GM18951 (cell line): ENCODE results near the gene KRTAP5-1.
"Not testable (repeated sequence)": the region's sequence is repeated elsewhere in the genome, so short reads cannot be mapped to it uniquely, and the experiment has no call there.

ENCODE experiments used
- POLR2A ChIP-seq: IDR thresholded peaks from 4 replicates; pipeline ENCODE4 v1.6.1; 2011; ENCODE audit warnings: mild to moderate bottlenecking; ENCODE audit not compliant: insufficient read length, insufficient read depth; ENCODE audit errors: extremely low read depth
- in situ Hi-C: fragments of 300-500 bp; cut with MboI; formaldehyde crosslinking; loops from one replicate; pipeline ENCODE4 v1.12.0; 2022; ENCODE audit warnings: low sequenced_read_pairs, mixed read lengths, inconsistent platforms; ENCODE audit not compliant: unreplicated experiment

Gene KRTAP5-1

DNA sequence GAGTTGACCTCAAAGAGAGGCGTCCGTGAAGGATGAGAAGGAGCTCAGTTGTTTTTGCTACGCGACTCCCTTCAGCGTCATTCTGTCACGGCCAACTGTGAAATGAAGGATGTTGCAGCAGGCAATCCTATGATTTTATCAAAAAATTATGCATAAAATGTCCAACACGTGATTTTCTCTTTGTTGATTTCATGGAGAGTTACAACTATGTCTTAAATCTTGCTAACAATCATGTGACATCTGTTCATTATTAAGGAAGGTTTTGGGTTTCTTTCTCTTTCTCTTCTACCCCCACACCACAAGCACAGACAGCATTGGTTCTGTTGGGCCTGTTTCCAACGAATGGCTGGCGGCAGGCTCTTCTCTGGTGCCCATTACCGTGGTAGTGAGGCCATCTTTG is 33.1 kb upstream of the KRTAP5-1 start:
- no peak for TF ChIP-seq POLR2A
- in situ Hi-C loops = no loop called here

DNA sequence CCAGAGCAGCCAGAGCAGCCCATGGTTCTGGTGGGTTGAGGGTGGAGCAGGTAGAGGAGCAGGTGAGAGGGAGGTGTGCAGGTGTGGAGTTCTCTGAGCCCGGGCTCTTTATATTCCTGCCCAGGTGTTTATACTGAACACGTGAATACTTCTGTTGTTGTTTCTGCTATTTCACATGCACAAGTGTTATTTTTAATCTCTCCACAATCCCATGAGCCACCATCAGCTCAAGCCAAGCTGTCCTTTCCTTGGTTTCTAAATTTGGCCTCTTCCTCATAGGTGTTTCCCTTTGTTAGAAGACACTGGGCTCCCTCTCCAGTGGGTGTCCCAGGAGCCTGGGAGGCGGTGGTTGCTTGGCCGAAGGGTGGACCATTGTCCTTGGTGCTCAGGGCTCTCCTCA is 23.3 kb upstream of the KRTAP5-1 start, which contains the start of gene KRTAP5-3:
KRTAP5-3 (minus strand) TSS at position 101 of the 400 bp plus-strand sequence; CDS start at position 23, 78 bp downstream.
- in situ Hi-C loops = no loop called here
- no peak for TF ChIP-seq POLR2A

DNA sequence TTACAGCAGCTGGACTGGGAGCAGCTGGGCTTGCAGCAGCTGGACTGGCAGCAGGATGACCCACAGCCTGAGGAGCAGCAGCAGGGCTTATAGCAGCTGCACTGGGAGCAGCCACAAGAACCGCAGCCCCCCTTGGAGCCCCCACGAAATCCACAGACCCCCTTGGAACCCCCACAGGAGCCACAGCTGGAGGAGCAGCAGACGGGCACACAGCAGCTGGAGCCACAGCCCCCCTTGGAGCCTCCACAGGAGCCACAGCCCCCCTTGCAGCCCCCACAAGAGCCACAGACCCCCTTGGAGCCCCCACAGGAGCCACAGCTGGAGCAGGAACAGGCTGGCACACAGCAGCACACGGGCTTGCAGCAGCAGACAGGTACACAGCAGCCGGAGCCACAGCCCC is 22.8 kb upstream of the KRTAP5-1 start:
- in situ Hi-C loops = not testable (repeated sequence)

DNA sequence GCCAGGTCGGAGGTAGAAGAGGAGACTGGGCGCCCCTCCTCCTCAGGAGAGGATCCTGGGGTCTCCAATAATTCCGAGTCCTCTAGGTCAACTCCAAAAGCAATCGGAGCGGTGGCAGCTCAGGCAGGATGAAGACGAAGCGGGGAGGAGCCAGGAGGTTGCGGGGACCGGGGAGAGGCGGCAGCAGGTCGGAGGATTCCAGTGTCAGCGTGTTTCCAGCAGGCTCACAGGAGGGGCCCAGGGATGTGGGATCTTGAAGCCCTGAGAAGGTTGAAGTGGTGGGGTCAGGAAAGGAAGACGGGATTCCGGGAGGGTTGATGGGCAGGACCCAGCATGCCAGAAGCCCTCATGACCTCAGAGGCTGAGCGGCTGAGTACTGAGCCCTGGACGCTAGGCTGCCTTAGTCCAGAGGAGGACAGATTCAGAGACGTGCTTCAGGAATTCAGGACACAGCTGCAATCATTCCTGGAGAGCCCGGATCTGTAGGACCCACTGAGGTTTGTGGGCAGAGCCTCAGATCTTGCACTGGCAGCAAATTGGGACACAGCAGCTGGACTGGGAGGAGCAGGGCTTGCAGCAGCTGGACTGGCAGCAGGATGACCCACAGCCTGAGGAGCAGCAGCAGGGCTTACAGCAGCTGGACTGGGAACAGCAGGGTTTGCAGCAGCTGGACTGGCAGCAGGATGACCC is 22.2 kb upstream of the KRTAP5-1 start:
- in situ Hi-C loops = not testable (repeated sequence)

DNA sequence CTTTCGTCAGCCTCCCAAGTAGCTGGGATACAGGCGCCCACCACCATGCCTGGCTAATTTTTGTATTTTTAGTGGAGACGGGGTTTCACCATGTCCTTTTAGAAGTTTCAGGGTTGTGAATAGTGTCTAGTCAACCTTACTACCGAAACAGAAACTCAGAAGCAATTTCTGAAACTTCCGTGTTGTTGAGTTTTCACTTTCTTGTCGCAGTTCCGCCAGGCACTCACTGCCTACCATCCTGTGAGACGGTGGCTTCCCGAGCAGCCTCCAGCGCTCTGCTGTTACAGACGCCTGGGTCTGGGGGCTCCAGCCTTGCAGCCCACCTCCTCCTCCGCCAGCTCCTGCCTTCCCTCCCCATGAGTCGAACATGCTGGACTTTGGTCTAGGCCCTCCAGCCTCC is 20.8 kb upstream of the KRTAP5-1 start:
- in situ Hi-C loops = not testable (repeated sequence)

DNA sequence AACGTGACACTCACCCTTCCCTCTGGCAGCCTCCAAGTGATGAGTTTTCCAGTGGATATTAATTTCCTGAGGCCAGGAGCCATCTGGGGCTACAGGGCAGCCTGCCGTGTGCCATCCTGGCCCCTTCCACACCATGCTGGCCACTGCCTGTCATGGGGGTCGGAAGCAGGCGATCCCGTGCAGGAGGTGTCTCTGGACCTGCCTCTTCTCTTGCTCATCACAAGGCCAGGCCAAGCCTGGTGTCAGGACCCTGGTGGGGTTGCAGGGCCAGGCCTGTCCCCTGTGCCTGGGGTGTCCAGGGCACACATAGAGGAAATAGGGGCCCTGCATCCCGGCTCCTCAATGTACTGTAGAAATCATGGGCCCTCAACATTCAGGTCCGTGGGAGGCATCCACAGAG is 19.6 kb upstream of the KRTAP5-1 start:
- no peak for TF ChIP-seq POLR2A
- in situ Hi-C loops = no loop called here

DNA sequence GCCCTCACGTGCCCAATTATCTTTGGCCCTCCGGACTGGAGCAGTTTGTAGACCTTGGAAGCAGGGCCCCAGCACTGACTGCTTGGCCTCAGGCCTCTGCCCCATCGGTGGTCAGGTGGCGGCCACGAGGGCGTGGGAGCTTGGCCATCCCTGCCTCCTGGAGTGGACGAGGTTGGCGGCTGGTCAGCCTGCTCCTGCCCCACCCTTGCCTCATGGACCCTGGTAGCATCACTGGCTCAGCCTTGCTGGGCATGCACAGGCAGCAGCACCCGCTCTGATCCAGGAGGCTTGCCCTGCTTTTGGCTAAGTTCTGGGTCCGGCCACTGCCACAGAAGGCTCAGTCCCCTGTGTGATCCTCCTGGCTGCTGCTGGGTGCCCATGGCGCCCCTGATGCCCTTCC is 19.1 kb upstream of the KRTAP5-1 start:
- no peak for TF ChIP-seq POLR2A
- in situ Hi-C loops = no loop called here

DNA sequence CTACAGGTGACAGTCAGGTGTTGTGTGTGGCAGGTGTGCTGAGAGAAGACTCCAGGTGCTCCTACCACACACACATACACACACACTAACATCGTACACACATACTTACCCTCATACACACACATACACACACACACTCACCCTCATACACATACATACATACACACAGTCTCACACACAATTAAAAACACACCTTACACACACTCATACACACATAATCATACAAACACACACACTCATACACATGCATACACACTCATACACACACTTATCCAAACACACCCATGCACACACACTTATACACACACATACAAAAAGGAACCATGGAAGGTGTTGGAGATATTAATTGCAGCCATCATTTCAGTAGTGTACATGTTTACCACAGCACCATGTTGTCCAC is 18.5 kb upstream of the KRTAP5-1 start:
- in situ Hi-C loops = no loop called here
- TF ChIP-seq POLR2A = no peak

DNA sequence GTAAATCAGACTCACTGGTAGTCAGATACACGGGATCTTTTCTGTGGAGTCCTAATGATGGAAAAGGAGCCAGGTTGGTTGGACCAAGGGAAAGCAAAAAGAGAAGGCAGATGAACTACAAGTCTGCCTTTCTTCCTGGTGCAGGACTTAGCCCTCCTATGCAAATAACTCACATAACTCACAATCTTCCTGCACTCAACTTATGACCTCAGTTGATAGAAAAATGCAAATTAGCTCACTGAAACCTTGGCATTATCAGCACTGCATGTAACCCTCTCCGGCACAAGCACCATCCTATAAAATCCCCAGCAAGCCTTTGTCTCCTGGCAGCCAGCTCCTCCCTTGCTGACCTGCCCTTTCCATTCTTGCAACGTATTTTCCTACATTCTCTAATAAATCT is 16.6 kb upstream of the KRTAP5-1 start:
- in situ Hi-C loops = not testable (repeated sequence)

DNA sequence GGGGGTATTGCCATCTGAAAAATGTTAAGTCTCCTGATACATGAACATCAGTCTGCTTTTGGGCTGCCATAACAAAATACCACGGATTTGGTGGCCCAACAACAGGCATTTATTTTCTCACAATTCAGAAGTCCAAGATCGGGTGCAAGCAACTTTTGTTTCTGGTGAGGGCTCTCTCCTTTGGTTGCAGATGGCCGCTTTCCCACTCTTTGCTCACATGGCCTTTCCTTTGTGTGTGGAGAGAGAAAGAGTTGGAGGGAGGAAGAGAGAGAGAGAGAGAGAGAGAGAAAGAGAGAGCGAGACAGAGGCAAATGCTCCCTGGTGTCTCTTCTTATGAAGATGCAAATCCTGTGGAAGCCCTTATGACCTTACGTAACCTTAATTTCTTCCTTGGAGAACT is 15.5 kb upstream of the KRTAP5-1 start:
- TF ChIP-seq POLR2A = no peak
- in situ Hi-C loops = no loop called here

DNA sequence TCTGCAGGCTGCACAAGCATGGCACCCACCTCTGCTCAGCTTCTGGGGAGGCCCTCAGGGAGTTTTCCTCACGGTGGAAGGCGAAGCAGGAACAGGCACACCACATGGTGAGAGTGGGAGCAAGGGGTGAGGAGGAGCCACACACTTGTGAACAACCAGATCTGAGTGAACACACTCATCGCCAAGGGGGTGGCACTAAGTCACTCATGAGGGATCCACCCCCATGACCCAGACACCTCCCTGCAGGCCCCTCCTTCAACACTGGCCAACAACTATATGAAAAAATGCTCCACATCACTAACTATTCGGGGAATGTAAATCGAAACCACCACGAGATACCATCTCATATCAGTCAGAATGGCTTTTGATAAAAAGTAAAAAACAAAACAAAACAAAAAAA is 13.7 kb upstream of the KRTAP5-1 start:
- TF ChIP-seq POLR2A = no peak
- in situ Hi-C loops = no loop called here

DNA sequence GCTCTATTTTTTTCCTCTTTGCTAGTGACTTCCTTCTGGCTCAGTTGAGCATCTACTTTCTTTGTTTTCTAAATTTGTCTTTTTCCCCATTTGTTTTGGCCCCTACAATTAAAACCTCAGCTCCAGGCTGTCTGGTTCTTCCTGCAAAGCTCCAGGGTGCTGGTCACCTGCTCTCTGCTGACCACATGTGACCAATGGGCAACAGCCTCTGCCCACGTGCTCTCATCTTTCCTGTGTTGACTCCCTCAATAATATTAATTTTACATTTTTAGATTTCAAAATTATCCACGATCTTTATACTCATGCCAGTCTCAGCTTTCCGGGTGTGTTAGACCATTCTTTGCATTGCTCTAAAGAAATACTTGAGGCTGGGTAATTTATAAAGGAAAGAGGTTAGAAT is 13.3 kb upstream of the KRTAP5-1 start:
- in situ Hi-C loops = not testable (repeated sequence)

DNA sequence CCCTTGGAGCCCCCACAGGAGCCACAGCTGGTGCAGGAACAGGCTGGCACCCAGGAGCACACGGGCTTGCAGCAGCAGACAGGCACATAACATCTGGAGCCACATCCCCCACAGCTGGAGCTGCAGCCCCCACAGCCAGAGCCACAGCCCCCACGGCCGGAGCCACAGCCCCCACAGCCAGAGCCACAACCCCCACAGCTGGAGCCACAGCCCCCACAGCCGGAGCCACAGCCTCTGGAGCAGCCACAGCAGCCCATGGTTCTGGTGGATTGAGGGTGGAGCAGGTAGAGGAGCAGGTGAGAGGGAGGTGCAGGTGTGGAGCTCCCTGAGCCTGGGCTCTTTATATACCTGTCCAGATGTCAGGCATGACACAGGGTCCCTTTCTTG is 12.9 kb upstream of the KRTAP5-1 start, which contains the start of gene KRTAP5-2:
KRTAP5-2 (minus strand) TSS at position 301 of the 387 bp plus-strand sequence; CDS start at position 257, 44 bp downstream.
- TF ChIP-seq POLR2A = no peak

DNA sequence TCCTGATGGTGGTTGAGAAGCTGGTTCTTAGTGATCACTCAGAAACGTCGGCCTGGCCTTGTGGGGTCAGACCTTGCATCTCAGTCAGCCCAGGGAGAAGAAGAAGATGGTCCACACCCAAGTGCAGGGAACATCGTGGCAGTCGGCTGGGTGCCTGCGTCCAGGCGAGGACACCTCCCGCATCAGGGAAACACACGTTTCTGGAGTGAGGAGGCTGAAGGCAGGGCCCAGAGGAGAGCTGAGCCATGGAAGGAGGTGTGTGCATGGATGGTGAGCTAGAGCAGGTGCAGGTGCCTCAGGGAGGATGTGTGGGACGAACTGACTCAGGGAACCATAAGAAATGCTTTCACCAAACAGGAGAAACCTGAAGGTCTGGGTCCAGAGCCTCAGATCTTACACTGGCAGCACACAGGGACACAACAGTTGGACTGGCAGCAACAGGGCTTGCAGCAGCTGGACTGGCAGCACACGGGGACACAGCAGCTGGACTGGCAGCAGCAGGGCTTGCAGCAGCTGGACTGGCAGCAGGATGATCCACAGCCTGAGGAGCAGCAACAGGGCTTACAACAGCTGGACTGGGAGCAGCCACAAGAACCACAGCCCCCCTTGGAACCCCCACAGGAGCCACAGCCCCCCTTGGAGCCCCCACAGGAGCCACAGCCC is 12.4 kb upstream of the KRTAP5-1 start:
- in situ Hi-C loops = no loop called here

More for the DNA sequence above, 12.9 kb upstream of the KRTAP5-1 start, which contains the start of gene KRTAP5-2:
- in situ Hi-C loops = no loop called here

DNA sequence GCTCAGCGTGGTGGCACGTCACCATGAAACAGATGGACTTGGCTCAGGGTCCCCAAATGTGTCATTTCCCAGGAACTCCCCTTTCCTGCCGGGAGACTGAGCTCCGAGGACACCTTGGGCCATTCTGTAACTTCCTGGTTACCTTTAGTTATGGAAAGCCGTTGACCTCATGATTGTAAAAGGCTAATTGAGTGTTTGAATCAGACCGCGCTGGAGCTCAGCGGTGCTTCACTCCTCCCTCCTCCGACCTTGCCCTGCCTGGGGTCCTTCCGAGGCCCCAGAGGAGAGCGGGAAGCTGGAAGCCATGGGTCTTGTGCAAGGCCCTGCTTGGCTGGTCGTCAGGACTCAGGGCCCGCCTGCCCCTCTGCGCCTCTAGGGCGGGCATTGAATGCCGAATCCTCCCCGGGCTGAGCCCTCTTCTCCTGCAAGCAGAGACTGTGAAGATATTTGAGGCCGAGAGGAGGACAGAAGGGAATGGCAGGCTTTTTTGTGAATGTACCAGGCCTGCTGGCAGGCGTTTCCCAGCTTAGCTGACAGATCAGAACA is 11.6 kb upstream of the KRTAP5-1 start:
- in situ Hi-C loops = not testable (repeated sequence)

More for the DNA sequence above, 12.4 kb upstream of the KRTAP5-1 start:
- TF ChIP-seq POLR2A = no peak

DNA sequence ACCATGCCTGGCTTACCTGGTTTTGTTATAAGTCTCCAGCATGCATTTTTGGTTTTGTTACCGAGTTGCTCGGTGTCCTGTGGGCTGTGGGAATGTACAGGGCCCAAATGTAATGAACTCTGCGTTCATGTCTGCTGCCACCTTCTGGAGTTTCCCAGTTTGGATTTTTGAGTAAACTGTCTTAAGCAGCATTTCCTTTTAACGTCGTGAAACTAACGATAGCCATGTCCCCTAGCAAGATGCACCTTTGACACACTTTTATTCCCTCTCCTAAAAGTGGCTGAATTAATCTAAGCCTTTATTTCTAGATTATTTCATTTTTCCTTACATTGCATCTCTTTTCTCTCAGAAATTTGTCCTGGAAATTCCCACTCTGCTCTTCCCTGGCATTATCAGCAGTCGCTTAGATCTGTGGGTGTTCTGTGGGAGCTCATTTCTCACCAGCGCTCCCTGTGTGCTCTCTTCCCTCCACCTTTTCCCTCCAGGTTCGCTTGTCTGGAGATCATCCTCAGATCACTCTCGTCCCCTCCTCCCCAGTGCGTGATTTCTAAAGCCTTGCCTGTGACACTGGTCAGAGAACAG is 11.0 kb upstream of the KRTAP5-1 start:
- in situ Hi-C loops = not testable (repeated sequence)
